ENCODE measurements around the gene EXOSC5.
"Not testable (repeated sequence)": the region's sequence is repeated elsewhere in the genome, so short reads cannot be mapped to it uniquely, and the experiment has no call there.

The EXOSC5 gene

DNA sequence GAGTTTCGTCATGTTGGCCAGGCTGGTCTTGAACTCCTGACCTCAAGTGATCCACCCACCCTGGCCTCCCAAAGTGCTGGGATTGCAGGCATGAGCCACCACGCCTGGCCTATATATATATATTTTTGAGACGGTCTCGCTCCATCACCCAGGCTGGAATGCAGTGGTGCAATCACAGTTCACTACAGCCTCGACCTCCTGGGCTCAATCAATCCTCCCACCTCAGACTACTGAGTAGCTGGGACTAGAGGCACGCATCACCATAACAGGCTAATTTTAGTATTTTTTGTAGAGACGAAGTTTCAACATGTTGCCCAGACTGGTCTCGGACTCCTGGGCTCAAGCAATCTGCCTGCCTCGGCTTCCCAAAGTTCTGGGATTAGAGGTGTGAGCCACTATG, 50.2 kb downstream of the EXOSC5 start:
- DNase-seq (ENCODE audit: low read depth in 2 of 2), result not testable (repeated sequence)

DNA sequence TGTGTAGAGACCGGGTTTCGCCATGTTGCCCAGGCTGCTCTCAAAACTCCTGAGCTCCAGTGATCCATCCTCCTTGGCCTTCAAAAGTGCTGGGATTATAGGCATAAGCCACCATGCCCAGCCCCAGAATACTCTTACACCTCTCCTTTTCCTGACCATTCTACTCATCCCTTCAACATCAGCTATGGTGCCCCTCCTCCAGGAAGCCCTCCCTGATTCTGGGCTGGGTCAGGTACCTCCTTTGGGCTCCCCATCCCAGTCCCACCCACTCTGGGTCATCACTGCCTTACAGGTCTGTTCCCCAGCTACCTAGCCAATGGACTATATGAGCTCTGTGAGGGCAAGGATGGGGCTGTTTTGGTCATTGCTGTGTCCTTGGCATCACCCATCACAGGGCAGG, 53.0 kb downstream of the EXOSC5 start:
- DNase-seq (ENCODE audit: low read depth in 2 of 2), result no peak

DNA sequence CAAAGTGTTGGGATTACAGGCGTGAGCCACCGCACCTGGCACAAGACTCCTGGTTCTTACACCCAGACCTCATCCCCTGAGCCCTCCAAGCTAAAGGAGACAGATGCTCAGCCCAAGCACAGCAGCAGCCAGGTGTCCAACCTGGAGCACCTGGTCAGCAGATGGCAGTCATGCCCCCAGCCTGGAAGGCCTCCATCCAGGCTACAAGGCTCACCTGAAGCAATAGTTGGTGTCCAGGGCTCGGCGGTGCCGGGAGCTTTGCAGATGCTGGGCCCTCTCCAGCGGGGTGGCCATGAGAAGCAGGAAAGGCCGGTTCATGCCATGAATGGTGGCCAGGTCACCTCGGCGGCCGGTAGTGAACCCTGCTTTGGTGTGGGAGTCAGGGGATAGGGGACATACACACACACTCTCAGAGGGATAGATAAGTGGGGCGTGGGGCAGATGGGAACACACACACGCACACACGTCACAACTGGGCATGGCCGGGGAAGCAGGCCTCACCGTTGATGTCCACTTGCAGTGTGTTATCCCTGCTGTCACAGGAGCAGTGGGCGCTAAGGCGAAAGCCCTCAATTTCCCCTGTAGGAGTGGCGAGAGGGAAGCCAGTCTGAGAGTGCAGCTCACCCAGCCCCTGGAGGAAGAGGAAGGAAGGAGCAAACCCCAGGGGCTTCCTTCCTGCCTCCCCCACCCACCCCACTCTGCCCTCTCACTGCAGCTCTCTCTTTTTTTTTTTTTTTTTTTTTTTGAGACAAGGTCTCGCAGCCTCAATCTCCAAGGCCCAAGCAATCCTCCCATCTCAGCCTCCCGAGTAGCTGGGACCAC, 55.3 kb downstream of the EXOSC5 start:
- no peak for DNase-seq (ENCODE audit: low read depth in 2 of 2)

DNA sequence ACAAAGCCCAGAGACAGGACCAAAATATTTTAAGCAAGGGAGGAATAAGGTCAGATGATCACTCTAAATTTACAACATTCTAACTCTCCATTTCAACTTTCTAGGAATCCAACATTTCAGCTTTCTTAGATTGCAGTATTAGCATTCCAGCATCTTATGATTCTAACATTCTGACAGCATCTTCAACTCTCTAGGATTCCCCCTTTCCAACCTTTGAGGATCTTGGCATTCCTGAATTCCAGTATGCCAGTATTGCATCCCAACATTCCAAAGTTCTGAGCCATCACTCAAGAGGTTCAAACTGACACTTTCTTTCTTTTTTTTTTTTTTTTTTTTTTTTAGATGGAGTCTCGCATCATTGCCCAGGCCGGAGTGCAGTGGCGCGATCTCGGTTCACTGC, 57.2 kb downstream of the EXOSC5 start:
- DNase-seq (ENCODE audit: low read depth in 2 of 2), result peak in 1 of 2 experiments; percentile 53

Measured in fibroblast of skin of left biceps (primary cell).